Measurements from ENCODE around the gene CEND1. TPM values are rescaled to one million over a fixed set of nuclear protein-coding genes. Genes with fewer than 3 reads are reported as not detected.
A peak's percentile ranks its signal among the peaks of the same experiment; 100 is the strongest.

Gene CEND1
- total RNA-seq, 1 experiment from 2014 or later, result 2.7 TPM

- DNase-seq (ENCODE audit: low spot score), result peak; percentile 85
- no peaks in the 10 kb centered on the region for H3K9me3 Mint-ChIP-seq
- no peaks in the 10 kb centered on the region for H3K36me3 Mint-ChIP-seq
- ChIA-PET POLR2A (interaction anchor here (0.7 to 1.3 kb wide), 2 partner anchors 21 to 201 kb away, joined by 3 read pairs; partner anchors contain the start of gene GATD1), CTCF (interaction anchor here (2.1 kb wide), 1 partner anchor 14 kb away, joined by 13 read pairs; no protein-coding TSS in a partner anchor)
- H3K27me3 Mint-ChIP-seq (ENCODE audit: low read depth), result no peaks in the 10 kb centered on the region
- peaks cover 13% of the 10 kb centered on the region for H3K4me1 Mint-ChIP-seq
- H3K27ac Mint-ChIP-seq, result no peak within 1 kb of the TSS
- ATAC-seq, result peak; percentile 70
- peak within 1 kb of the TSS; percentile 76 for H3K4me3 Mint-ChIP-seq
- no peak for TF ChIP-seq JUN (CRISPR knock-in tag; IDR thresholded peaks at IDR 0.05)
- TF ChIP-seq CTCF (IDR thresholded peaks at IDR 0.05), result peak; percentile 88
- no peak for TF ChIP-seq ARID4B (CRISPR knock-in tag; IDR thresholded peaks at IDR 0.05; ENCODE audit: borderline replicate concordance)
- no peak for TF ChIP-seq TEAD1 (CRISPR knock-in tag; IDR thresholded peaks at IDR 0.05)
- no peak for TF ChIP-seq JAZF1 (CRISPR knock-in tag; IDR thresholded peaks at IDR 0.05)
- no peak; the same call in 1 of the 2 replicates for TF ChIP-seq STAT6 (CRISPR knock-in tag; conservative IDR thresholded peaks at IDR 0.05; ENCODE audit: low read depth)
- TF ChIP-seq ATF1 (CRISPR knock-in tag; IDR thresholded peaks at IDR 0.05), result no peak
- no peak for TF ChIP-seq AR (CRISPR knock-in tag; IDR thresholded peaks at IDR 0.05)
- TF ChIP-seq IRF2 (CRISPR knock-in tag; IDR thresholded peaks at IDR 0.05; ENCODE audit: borderline replicate concordance, low read depth), result no peak
- no peak for TF ChIP-seq ZNF396 (CRISPR knock-in tag; IDR thresholded peaks at IDR 0.05; ENCODE audit: borderline replicate concordance)
- TF ChIP-seq ZBTB43 (CRISPR knock-in tag; IDR thresholded peaks at IDR 0.05), result no peak
- TF ChIP-seq ZNF281 (CRISPR knock-in tag; IDR thresholded peaks at IDR 0.05), result no peak
- no peak for TF ChIP-seq ZNF263 (CRISPR knock-in tag; IDR thresholded peaks at IDR 0.05; ENCODE audit: low read depth)
- no peak for TF ChIP-seq ELF4 (CRISPR knock-in tag; IDR thresholded peaks at IDR 0.05; ENCODE audit: low read depth)
- TF ChIP-seq RELA (CRISPR knock-in tag; IDR thresholded peaks at IDR 0.05; ENCODE audit: borderline replicate concordance), result no peak
- 0 out of 2 replicates have a peak, but pooled peaks have one; percentile 7 for TF ChIP-seq ZNF317 (CRISPR knock-in tag; IDR thresholded peaks at IDR 0.05; ENCODE audit: borderline replicate concordance, low read depth)
- no peak for TF ChIP-seq PRRX2 (CRISPR knock-in tag; IDR thresholded peaks at IDR 0.05)
- TF ChIP-seq ZNF219 (CRISPR knock-in tag; IDR thresholded peaks at IDR 0.05; ENCODE audit: borderline replicate concordance), result no peak
- TF ChIP-seq SP1 (CRISPR knock-in tag; conservative IDR thresholded peaks at IDR 0.05), result peak; percentile 66; the same call in 1 of the 2 replicates
- no peak for TF ChIP-seq CREM (CRISPR knock-in tag; IDR thresholded peaks at IDR 0.05)
- no peak for TF ChIP-seq ZMAT4 (CRISPR knock-in tag; IDR thresholded peaks at IDR 0.05)
These were observed 8.3 kb upstream of the CEND1 start, which contains the start of gene SLC25A22 for GRCh38 chr11:798093-798713. TSS of gene SLC25A22 (minus strand) at chr11:798281. CDS start at chr11:795006, 3,275 bp downstream.

Data from WTC11 (cell line).